ENCODE results near the gene SULT1A3. TPM values are rescaled to one million over a fixed set of nuclear protein-coding genes. Genes with fewer than 3 reads are reported as not detected.
"Not testable (repeated sequence)": the region's sequence is repeated elsewhere in the genome, so short reads cannot be mapped to it uniquely, and the experiment has no call there.

Gene SULT1A3
- total RNA-seq, 1 donor from 2014 or later = 10.8 TPM

- H3K27me3 ChIP-seq; intact Hi-C loops (cut with DNase I); DNase-seq (ENCODE audit: extremely low spot score in 2 of 2); H3K4me3 ChIP-seq; H3K4me1 ChIP-seq; H3K36me3 ChIP-seq; H3K27ac ChIP-seq; H3K9me3 ChIP-seq: not testable (repeated sequence)
Observed at GRCh38 chr16:30207063-30207704, 8.1 kb downstream of the SULT1A3 start.

- H3K27ac ChIP-seq; intact Hi-C loops (cut with DNase I); DNase-seq (ENCODE audit: extremely low spot score in 2 of 2): not testable (repeated sequence)
Observed at GRCh38 chr16:30209032-30209431, 10.0 kb downstream of the SULT1A3 start.

GRCh38 chr16:30211414-30211813, 12.4 kb downstream of the SULT1A3 start:
- H3K4me3 ChIP-seq; H3K36me3 ChIP-seq; H3K27me3 ChIP-seq; H3K4me1 ChIP-seq; H3K9me3 ChIP-seq; DNase-seq (ENCODE audit: extremely low spot score in 2 of 2); intact Hi-C loops (cut with DNase I); H3K27ac ChIP-seq: not testable (repeated sequence)

More at GRCh38 chr16:30209032-30209431, 10.0 kb downstream of the SULT1A3 start:
- not testable (repeated sequence) for H3K9me3 ChIP-seq, H3K27me3 ChIP-seq, H3K36me3 ChIP-seq, H3K4me1 ChIP-seq, H3K4me3 ChIP-seq

- DNase-seq (ENCODE audit: extremely low spot score in 2 of 2); H3K4me1 ChIP-seq; intact Hi-C loops (cut with DNase I); H3K27me3 ChIP-seq; H3K9me3 ChIP-seq; H3K27ac ChIP-seq; H3K36me3 ChIP-seq; H3K4me3 ChIP-seq: not testable (repeated sequence)
Observed at GRCh38 chr16:30217082-30217481, 18.0 kb downstream of the SULT1A3 start.

GRCh38 chr16:30248379-30248778, 49.3 kb downstream of the SULT1A3 start, which contains the start of gene NPIPB13:
NPIPB13 (minus strand) TSS chr16:30248479; CDS start chr16:30245573, 2,906 bp downstream.
- H3K36me3 ChIP-seq; H3K27me3 ChIP-seq; H3K9me3 ChIP-seq; H3K4me3 ChIP-seq; H3K27ac ChIP-seq; H3K4me1 ChIP-seq; intact Hi-C loops (cut with DNase I); DNase-seq (ENCODE audit: extremely low spot score in 2 of 2): not testable (repeated sequence)

Small RNA genes within 50 kb of the gene (small RNA-seq; reads per million reads assigned to genes)
- not detected for gene AC106782.4

Other genes starting within 250 kb of the SULT1A3 start
- 85.7 TPM for gene TMEM219, start 237.2 kb upstream of the SULT1A3 start, total RNA-seq
- 33.1 TPM for gene TAOK2, start 225.4 kb upstream of the SULT1A3 start, total RNA-seq
- 7.1 TPM for gene HIRIP3, start 203.6 kb upstream of the SULT1A3 start, total RNA-seq
- gene INO80E, start 203.0 kb upstream of the SULT1A3 start, total RNA-seq = 32.7 TPM
- gene DOC2A, start 188.2 kb upstream of the SULT1A3 start, total RNA-seq = 2.2 TPM
- gene C16orf92, start 176.1 kb upstream of the SULT1A3 start, total RNA-seq = not detected
- 0.98 TPM for gene TLCD3B, start 168.0 kb upstream of the SULT1A3 start, total RNA-seq
- gene ALDOA, start 133.5 kb upstream of the SULT1A3 start, total RNA-seq = 810 TPM
- gene PPP4C, start 123.3 kb upstream of the SULT1A3 start, total RNA-seq = 60.4 TPM
- gene TBX6, start 107.3 kb upstream of the SULT1A3 start, total RNA-seq = 6.4 TPM
- 116 TPM for gene YPEL3, start 103.0 kb upstream of the SULT1A3 start, total RNA-seq
- gene GDPD3, start 85.7 kb upstream of the SULT1A3 start, total RNA-seq = 6.9 TPM
- gene MAPK3, start 76.0 kb upstream of the SULT1A3 start, total RNA-seq = 104 TPM
- 51.1 TPM for gene CORO1A, start 15.7 kb upstream of the SULT1A3 start, total RNA-seq
- gene BOLA2B, start 5.6 kb upstream of the SULT1A3 start, total RNA-seq = 292 TPM
- 48.9 TPM for gene SLX1A, start 5.4 kb upstream of the SULT1A3 start, total RNA-seq
- 0.25 TPM for gene NPIPB13, start 49.2 kb downstream of the SULT1A3 start, total RNA-seq
- gene CD2BP2, start 156.1 kb downstream of the SULT1A3 start, total RNA-seq = 29.2 TPM
- gene TBC1D10B, start 171.2 kb downstream of the SULT1A3 start, total RNA-seq = 42.2 TPM
- gene MYL11, start 175.5 kb downstream of the SULT1A3 start, total RNA-seq = not detected
- gene SEPTIN1, start 183.3 kb downstream of the SULT1A3 start, total RNA-seq = 3.7 TPM
- 3.4 TPM for gene ZNF48, start 196.2 kb downstream of the SULT1A3 start, total RNA-seq
- 42.7 TPM for gene ZNF771, start 208.4 kb downstream of the SULT1A3 start, total RNA-seq
- 14.5 TPM for gene DCTPP1, start 230.8 kb downstream of the SULT1A3 start, total RNA-seq
- 28.0 TPM for gene SEPHS2, start 246.6 kb downstream of the SULT1A3 start, total RNA-seq

All from vagina (tissue), 2 donors.